ENCODE results near the gene IQGAP2.

The IQGAP2 gene

DNA sequence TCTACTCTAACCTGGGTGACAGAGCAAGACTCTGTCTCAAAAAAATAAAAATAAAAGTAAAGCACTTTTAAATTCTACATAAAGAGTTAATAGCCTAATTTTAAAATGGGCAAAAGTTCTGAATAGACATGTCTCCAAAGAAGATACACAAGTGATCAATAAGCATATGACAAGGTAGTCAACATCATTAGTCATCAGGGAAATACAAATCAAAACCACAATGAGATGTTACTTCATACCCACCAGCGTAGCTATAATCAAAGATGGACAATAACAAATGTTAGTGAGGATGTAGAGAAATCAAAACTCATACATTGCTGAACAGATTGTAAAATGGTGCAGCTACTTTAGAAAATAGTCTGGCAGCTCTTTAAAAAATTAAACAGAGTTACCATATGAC is 64.1 kb downstream of the IQGAP2 start:
- no peak overlapping the region for H3K4me2 ChIP-seq (ENCODE audit: low read length)
- H3K79me2 ChIP-seq: peaks cover 12% of the 10 kb centered on the region
- H3K9me3 ChIP-seq (ENCODE audit: control insufficient read depth, low read length): no peaks in the 10 kb centered on the region
- H2AFZ ChIP-seq: no peak overlapping the region
- H3K27me3 ChIP-seq (ENCODE audit: control insufficient read depth, insufficient read depth, low read length): no peaks in the 10 kb centered on the region
- H3K36me3 ChIP-seq (ENCODE audit: control insufficient read depth, insufficient read depth, low read length): no peaks in the 10 kb centered on the region
- no peak overlapping the region for H3K27ac ChIP-seq
- TF ChIP-seq, protein P1, sequence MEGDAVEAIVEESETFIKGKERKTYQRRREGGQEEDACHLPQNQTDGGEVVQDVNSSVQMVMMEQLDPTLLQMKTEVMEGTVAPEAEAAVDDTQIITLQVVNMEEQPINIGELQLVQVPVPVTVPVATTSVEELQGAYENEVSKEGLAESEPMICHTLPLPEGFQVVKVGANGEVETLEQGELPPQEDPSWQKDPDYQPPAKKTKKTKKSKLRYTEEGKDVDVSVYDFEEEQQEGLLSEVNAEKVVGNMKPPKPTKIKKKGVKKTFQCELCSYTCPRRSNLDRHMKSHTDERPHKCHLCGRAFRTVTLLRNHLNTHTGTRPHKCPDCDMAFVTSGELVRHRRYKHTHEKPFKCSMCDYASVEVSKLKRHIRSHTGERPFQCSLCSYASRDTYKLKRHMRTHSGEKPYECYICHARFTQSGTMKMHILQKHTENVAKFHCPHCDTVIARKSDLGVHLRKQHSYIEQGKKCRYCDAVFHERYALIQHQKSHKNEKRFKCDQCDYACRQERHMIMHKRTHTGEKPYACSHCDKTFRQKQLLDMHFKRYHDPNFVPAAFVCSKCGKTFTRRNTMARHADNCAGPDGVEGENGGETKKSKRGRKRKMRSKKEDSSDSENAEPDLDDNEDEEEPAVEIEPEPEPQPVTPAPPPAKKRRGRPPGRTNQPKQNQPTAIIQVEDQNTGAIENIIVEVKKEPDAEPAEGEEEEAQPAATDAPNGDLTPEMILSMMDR (IDR thresholded peaks at IDR 0.05): no peak
- H3K4me1 ChIP-seq: peaks cover 7% of the 10 kb centered on the region
- H3K4me3 ChIP-seq (ENCODE audit: low read depth, low read length): no peak overlapping the region
- no peak overlapping the region for H3K9ac ChIP-seq

DNA sequence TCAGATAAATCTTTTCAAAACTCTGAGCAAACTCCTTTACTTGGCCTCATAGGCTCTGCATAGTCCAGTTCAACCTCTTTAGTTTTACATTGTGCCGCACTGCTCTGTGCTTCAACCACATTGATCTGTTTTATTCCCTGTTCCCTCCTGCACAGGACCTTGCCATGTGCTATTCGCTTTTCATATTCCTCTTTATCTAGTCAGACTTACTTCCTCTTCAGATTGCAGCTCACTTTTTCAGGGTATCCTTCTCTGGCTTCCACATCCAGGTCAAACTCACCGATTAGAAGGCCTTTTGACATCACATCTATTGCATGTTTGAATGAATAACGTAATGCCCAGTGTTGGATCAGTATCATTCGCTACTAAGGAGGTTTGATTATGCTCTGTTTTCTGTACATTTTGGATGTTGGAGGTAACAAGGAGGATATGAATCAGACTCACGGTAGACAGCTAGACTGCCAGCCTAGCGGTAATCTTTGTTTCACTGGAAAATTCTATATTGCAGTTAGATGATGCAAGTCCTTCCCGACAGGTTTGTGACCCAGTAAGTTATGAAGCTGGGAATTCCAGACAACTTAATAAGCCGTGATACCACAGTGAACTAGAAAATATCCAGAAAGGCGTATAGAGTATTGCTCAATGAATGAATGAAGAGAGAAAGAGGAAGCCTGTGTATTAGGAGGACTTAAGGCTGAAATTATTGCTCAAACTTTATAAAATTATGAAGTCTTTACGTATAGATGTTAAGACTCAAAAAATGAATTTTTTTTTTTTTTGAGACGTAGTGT is 65.7 kb downstream of the IQGAP2 start:
- peaks cover 15% of the 10 kb centered on the region for H3K4me1 ChIP-seq
- H2AFZ ChIP-seq: no peak overlapping the region
- H3K9me3 ChIP-seq (ENCODE audit: control insufficient read depth, low read length): no peaks in the 10 kb centered on the region
- H3K79me2 ChIP-seq: peaks cover 24% of the 10 kb centered on the region
- H3K36me3 ChIP-seq (ENCODE audit: control insufficient read depth, insufficient read depth, low read length): no peaks in the 10 kb centered on the region
- H3K27me3 ChIP-seq (ENCODE audit: control insufficient read depth, insufficient read depth, low read length): no peaks in the 10 kb centered on the region
- H3K9ac ChIP-seq: no peak overlapping the region
- H3K4me3 ChIP-seq (ENCODE audit: low read depth, low read length): no peak overlapping the region
- H3K27ac ChIP-seq: no peak overlapping the region
- H3K4me2 ChIP-seq (ENCODE audit: low read length): no peak overlapping the region
- TF ChIP-seq, protein P1 (IDR thresholded peaks at IDR 0.05): no peak

DNA sequence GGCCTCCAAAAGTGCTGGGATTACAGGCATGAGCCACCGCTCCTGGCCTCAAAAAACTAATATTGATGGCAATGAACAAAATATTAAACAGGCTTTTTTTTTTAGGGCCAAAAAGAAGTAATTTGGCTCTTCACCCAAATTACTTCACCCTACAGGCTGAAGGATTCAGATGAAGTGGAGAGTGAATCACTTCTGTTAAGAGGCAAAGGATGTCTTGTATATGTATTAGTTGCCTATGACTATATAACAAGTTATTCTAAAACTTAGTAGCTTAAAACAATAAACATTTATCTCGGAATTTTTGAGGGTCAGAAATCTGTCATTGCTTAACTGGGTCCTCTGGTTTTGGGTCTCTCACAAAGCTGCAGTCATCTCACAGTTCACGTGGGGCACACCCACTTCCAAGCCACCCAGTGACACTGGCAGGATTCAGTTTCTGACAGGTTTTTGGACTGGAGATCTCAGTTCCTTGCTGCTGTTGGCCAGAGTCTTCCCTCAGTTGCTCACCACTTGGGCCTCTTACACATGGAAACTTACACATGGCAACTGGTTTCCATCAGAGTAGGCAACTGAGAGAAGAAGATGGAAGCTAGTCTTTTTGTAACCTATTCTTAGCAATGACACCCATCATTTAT is 66.7 kb downstream of the IQGAP2 start:
- H3K4me2 ChIP-seq (ENCODE audit: low read length): no peak overlapping the region
- no peaks in the 10 kb centered on the region for H3K27me3 ChIP-seq (ENCODE audit: control insufficient read depth, insufficient read depth, low read length)
- no peak overlapping the region for H2AFZ ChIP-seq
- TF ChIP-seq, protein P1 (IDR thresholded peaks at IDR 0.05): no peak
- peaks cover 15% of the 10 kb centered on the region for H3K4me1 ChIP-seq
- H3K9ac ChIP-seq: no peak overlapping the region
- H3K36me3 ChIP-seq (ENCODE audit: control insufficient read depth, insufficient read depth, low read length): no peaks in the 10 kb centered on the region
- H3K4me3 ChIP-seq (ENCODE audit: low read depth, low read length): no peak overlapping the region
- no peaks in the 10 kb centered on the region for H3K9me3 ChIP-seq (ENCODE audit: control insufficient read depth, low read length)
- H3K79me2 ChIP-seq: peaks cover 26% of the 10 kb centered on the region
- H3K27ac ChIP-seq: no peak overlapping the region

DNA sequence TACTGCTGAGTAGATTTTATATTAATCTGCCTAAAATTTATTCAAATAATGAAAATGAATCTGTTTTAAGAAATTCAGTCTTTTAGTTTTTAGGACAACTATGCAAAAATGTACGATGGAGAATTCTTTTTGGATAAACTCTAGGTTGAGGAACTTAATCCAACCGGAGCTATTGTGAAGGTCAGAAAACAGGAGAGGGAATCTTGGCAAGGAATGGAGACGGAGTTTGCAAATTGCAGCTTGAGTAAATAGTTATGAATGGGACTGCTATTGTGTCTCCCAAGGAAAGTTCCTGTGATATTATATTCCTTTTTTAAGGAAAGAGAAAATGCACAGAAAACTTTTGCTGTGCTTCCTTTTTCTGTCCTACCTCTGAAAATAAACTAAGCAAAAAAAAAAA is 67.9 kb downstream of the IQGAP2 start:
- H3K79me2 ChIP-seq: peaks cover 29% of the 10 kb centered on the region
- H3K9me3 ChIP-seq (ENCODE audit: control insufficient read depth, low read length): no peaks in the 10 kb centered on the region
- H2AFZ ChIP-seq: no peak overlapping the region
- H3K4me3 ChIP-seq (ENCODE audit: low read depth, low read length): peak overlapping the region; percentile 10
- H3K27me3 ChIP-seq (ENCODE audit: control insufficient read depth, insufficient read depth, low read length): no peaks in the 10 kb centered on the region
- H3K9ac ChIP-seq: no peak overlapping the region
- H3K4me2 ChIP-seq (ENCODE audit: low read length): no peak overlapping the region
- TF ChIP-seq, protein P1 (IDR thresholded peaks at IDR 0.05): no peak
- H3K27ac ChIP-seq: no peak overlapping the region
- no peaks in the 10 kb centered on the region for H3K36me3 ChIP-seq (ENCODE audit: control insufficient read depth, insufficient read depth, low read length)
- peaks cover 19% of the 10 kb centered on the region for H3K4me1 ChIP-seq
